ENCODE results near the gene LRRC55.

- TF ChIP-seq CHD4 (IDR thresholded peaks at IDR 0.05; ENCODE audit: borderline replicate concordance) = no peak
- TF ChIP-seq, protein P1, sequence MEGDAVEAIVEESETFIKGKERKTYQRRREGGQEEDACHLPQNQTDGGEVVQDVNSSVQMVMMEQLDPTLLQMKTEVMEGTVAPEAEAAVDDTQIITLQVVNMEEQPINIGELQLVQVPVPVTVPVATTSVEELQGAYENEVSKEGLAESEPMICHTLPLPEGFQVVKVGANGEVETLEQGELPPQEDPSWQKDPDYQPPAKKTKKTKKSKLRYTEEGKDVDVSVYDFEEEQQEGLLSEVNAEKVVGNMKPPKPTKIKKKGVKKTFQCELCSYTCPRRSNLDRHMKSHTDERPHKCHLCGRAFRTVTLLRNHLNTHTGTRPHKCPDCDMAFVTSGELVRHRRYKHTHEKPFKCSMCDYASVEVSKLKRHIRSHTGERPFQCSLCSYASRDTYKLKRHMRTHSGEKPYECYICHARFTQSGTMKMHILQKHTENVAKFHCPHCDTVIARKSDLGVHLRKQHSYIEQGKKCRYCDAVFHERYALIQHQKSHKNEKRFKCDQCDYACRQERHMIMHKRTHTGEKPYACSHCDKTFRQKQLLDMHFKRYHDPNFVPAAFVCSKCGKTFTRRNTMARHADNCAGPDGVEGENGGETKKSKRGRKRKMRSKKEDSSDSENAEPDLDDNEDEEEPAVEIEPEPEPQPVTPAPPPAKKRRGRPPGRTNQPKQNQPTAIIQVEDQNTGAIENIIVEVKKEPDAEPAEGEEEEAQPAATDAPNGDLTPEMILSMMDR (IDR thresholded peaks at IDR 0.05) = no peak
- TF ChIP-seq KDM1A (IDR thresholded peaks at IDR 0.05; ENCODE audit: low read depth) = no peak
- no peak for TF ChIP-seq JUN (IDR thresholded peaks at IDR 0.05)
- TF ChIP-seq CEBPB (IDR thresholded peaks at IDR 0.05) = no peak
- no peak for TF ChIP-seq MYC (IDR thresholded peaks at IDR 0.05; ENCODE audit: borderline replicate concordance, low read length)
- TF ChIP-seq POLR2A (IDR thresholded peaks at IDR 0.05; ENCODE audit: low read length) = no peak
- TF ChIP-seq JUNB (IDR thresholded peaks at IDR 0.05) = no peak
- no peak for TF ChIP-seq SMC3 (IDR thresholded peaks at IDR 0.05)
- TF ChIP-seq ESRRA (IDR thresholded peaks at IDR 0.05; ENCODE audit: borderline replicate concordance, low read length) = no peak
Measured at GRCh38 chr11:57135020-57135751, 46.6 kb upstream of the LRRC55 start.
